NCI-H446 treated with DMSO at 0.1 percent for 48 hours (cell line): ENCODE measurements around the gene DYNLRB2.

Experiments used
- DNase-seq: peaks from one replicate; lab custom pipeline; 2025; lab: John Stamatoyannopoulos, UW

Gene DYNLRB2

GRCh38 chr16:80599466-80599865 is 58.7 kb downstream of the DYNLRB2 start:
- no peak for DNase-seq
